Measurements from ENCODE around the gene ATG14.

ATG14 gene

GRCh38 chr14:55450987-55451386 is 39.4 kb upstream of the ATG14 start:
- TF ChIP-seq GABPA (IDR thresholded peaks at IDR 0.05; ENCODE audit: low read depth) (no peak), SPI1 (IDR thresholded peaks at IDR 0.05; ENCODE audit: borderline replicate concordance, low read depth) (no peak), REST (IDR thresholded peaks at IDR 0.05; ENCODE audit: insufficient replicate concordance, low read depth) (no peak), POLR2AphosphoS5 (IDR thresholded peaks at IDR 0.05; ENCODE audit: low read depth) (no peak)
- TF ChIP-seq, protein P1, sequence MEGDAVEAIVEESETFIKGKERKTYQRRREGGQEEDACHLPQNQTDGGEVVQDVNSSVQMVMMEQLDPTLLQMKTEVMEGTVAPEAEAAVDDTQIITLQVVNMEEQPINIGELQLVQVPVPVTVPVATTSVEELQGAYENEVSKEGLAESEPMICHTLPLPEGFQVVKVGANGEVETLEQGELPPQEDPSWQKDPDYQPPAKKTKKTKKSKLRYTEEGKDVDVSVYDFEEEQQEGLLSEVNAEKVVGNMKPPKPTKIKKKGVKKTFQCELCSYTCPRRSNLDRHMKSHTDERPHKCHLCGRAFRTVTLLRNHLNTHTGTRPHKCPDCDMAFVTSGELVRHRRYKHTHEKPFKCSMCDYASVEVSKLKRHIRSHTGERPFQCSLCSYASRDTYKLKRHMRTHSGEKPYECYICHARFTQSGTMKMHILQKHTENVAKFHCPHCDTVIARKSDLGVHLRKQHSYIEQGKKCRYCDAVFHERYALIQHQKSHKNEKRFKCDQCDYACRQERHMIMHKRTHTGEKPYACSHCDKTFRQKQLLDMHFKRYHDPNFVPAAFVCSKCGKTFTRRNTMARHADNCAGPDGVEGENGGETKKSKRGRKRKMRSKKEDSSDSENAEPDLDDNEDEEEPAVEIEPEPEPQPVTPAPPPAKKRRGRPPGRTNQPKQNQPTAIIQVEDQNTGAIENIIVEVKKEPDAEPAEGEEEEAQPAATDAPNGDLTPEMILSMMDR (IDR thresholded peaks at IDR 0.05; ENCODE audit: insufficient read depth, low read length): no peak
- Histone ChIP-seq H3K27ac (replicated peaks) (no peak overlapping the region), H3K4me3 (replicated peaks; ENCODE audit: insufficient read depth, low read length) (no peak overlapping the region), H3K27me3 (ENCODE audit: insufficient read depth, poor library complexity, severe bottlenecking) (no peaks in the 10 kb centered on the region)
- DNase-seq (ENCODE audit: low read depth in 1 of 2, low spot score in 1 of 2): peak in 1 of 2 experiments; percentile 30

DNA sequence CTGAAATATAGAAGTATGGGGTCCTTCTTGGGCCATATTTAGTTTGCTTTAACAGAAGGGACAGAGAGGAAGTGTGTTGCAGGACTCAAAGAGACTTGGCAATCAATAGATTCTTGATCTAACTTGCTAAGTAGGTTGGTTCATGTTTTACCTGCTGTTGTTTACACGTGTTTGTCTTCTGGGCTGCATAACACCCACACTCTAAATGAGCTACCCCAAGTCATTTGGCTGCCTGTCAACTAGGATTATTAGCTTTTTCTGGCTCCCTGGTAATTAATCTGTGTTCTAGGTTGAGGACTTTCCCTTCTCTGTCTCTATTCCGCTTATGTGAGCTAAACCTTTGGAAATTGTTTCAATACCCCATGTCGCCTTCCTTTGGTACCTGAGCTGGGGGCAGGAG is 38.9 kb upstream of the ATG14 start:
- Histone ChIP-seq H3K4me3 (replicated peaks; ENCODE audit: insufficient read depth, low read length) (no peak overlapping the region), H3K27ac (replicated peaks) (no peak overlapping the region), H3K27me3 (ENCODE audit: insufficient read depth, poor library complexity, severe bottlenecking) (no peaks in the 10 kb centered on the region)
- TF ChIP-seq SPI1 (IDR thresholded peaks at IDR 0.05; ENCODE audit: borderline replicate concordance, low read depth) (no peak), POLR2AphosphoS5 (IDR thresholded peaks at IDR 0.05; ENCODE audit: low read depth) (no peak), REST (IDR thresholded peaks at IDR 0.05; ENCODE audit: insufficient replicate concordance, low read depth) (no peak), GABPA (IDR thresholded peaks at IDR 0.05; ENCODE audit: low read depth) (no peak)
- TF ChIP-seq, protein P1 (IDR thresholded peaks at IDR 0.05; ENCODE audit: insufficient read depth, low read length): no peak
- no peak for DNase-seq (ENCODE audit: low read depth in 1 of 2, low spot score in 1 of 2)

- no peak overlapping the region for H3K27ac ChIP-seq (replicated peaks)
- no peak for DNase-seq (ENCODE audit: low read depth in 1 of 2, low spot score in 1 of 2)
- no peak overlapping the region for H3K4me3 ChIP-seq (replicated peaks; ENCODE audit: insufficient read depth, low read length)
- H3K27me3 ChIP-seq (ENCODE audit: insufficient read depth, poor library complexity, severe bottlenecking): no peaks in the 10 kb centered on the region
- no peak for TF ChIP-seq REST (IDR thresholded peaks at IDR 0.05; ENCODE audit: insufficient replicate concordance, low read depth)
- peak; percentile 69; the same call in 1 of the 2 replicates for TF ChIP-seq SPI1 (IDR thresholded peaks at IDR 0.05; ENCODE audit: borderline replicate concordance, low read depth)
These were observed 38.5 kb upstream of the ATG14 start for GRCh38 chr14:55450124-55450523.

GRCh38 chr14:55449116-55449515 is 37.5 kb upstream of the ATG14 start:
- TF ChIP-seq SPI1 (IDR thresholded peaks at IDR 0.05; ENCODE audit: borderline replicate concordance, low read depth) (no peak), REST (IDR thresholded peaks at IDR 0.05; ENCODE audit: insufficient replicate concordance, low read depth) (no peak), POLR2AphosphoS5 (IDR thresholded peaks at IDR 0.05; ENCODE audit: low read depth) (no peak), GABPA (IDR thresholded peaks at IDR 0.05; ENCODE audit: low read depth) (no peak)
- TF ChIP-seq, protein P1 (IDR thresholded peaks at IDR 0.05; ENCODE audit: insufficient read depth, low read length): no peak
- Histone ChIP-seq H3K4me3 (replicated peaks; ENCODE audit: insufficient read depth, low read length) (no peak overlapping the region), H3K27me3 (ENCODE audit: insufficient read depth, poor library complexity, severe bottlenecking) (no peaks in the 10 kb centered on the region), H3K27ac (replicated peaks) (no peak overlapping the region)
- no peak for DNase-seq (ENCODE audit: low read depth in 1 of 2, low spot score in 1 of 2)

Data from HL-60 (cell line).